K562 (cell line): ENCODE data around the gene NFS1. TPM values are rescaled to one million over a fixed set of nuclear protein-coding genes. Genes with fewer than 3 reads are reported as not detected.
A peak's percentile ranks its signal among the peaks of the same experiment; 100 is the strongest.

Experiments
- ATAC-seq: fragments of 200-7000 bp; cut with Tn5 transposase; 3 replicates; pipeline ENCODE4 v1.9.1; 2020; ENCODE audit warnings: moderate library complexity
- BruUV-seq: library from RNA; stranded (reverse); fragments of 400-500 nt; replicated peaks from 2 replicates; lab custom pipeline; 2021; lab: Mats Ljungman, UMichigan
- CTCF ChIA-PET: fragments of 300-600 bp; formaldehyde crosslinking; extraction: SDS; loops from one replicate; lab custom pipeline; 2021; ENCODE audit warnings: low intra/inter-chr PET ratio; lab: Yijun Ruan, JAX
- POLR2A ChIA-PET: fragments of 300-600, 350-650 bp; sonication (Branson Sonifier 250); formaldehyde crosslinking; extraction: SDS; loops from one replicate; lab custom pipeline; 2021; ENCODE audit warnings: antibody characterized with exemption, inconsistent platforms; lab: Yijun Ruan, JAX
- DNase-seq, 4 experiments: peaks; one replicate each; pipeline versions ENCODE4 v3.0.0 to v3.0.0-alpha.2; 2011 to 2018; ENCODE audit warnings: low spot score in 3 of 4, mixed read lengths in 3 of 4; ENCODE audit errors: extremely low read depth in 1 of 4
- FAIRE-seq: peaks from 2 replicates; lab custom pipeline; 2011; peaks lifted over from hg19 to GRCh38; lab: Jason Lieb, UNC
- H2AFZ ChIP-seq: 2 replicates; pipeline ENCODE4 v1.6.0; 2011; ENCODE audit warnings: low read depth, low read length, control low read depth, inconsistent platforms
- H3K27ac ChIP-seq: fragments of 200-600 bp; 3 replicates; pipeline ENCODE4 v1.8.0; 2011; ENCODE audit warnings: low read depth, mild to moderate bottlenecking, control low read depth, inconsistent platforms, low read length, moderate library complexity, mixed read lengths; ENCODE audit errors: extremely low read depth
- H3K27me3 ChIP-seq, 2 experiments: fragments of 300-600 bp in 1 of 2; 2 replicates in 1 of 2; 3 replicates in 1 of 2; pipeline versions ENCODE4 v1.6.0 to v1.8.0; 2011; ENCODE audit warnings: inconsistent platforms in 2 of 2, low read length in 2 of 2, mild to moderate bottlenecking in 1 of 2, mixed read lengths in 1 of 2, moderate library complexity in 1 of 2; ENCODE audit not compliant: control insufficient read depth in 2 of 2, insufficient read depth in 2 of 2
- H3K36me3 ChIP-seq: fragments of 300-600 bp; 3 replicates; pipeline ENCODE4 v1.8.0; 2011; ENCODE audit warnings: mild to moderate bottlenecking, low read length, inconsistent platforms; ENCODE audit not compliant: control insufficient read depth, insufficient read depth
- H3K4me1 ChIP-seq, 2 experiments: fragments of 200-600 bp in 1 of 2; replicated peaks in 1 of 2; 2 replicates in 1 of 2; 3 replicates in 1 of 2; pipeline versions ENCODE4 v1.5.1 to v1.8.0; 2011; ENCODE audit warnings: inconsistent platforms in 2 of 2, low read length in 2 of 2, mild to moderate bottlenecking in 1 of 2, mixed read lengths in 1 of 2, moderate library complexity in 1 of 2; ENCODE audit not compliant: control insufficient read depth in 2 of 2, insufficient read depth in 2 of 2
- H3K4me2 ChIP-seq: 2 replicates; pipeline ENCODE4 v1.6.1; 2011; ENCODE audit warnings: low read length, control low read depth, inconsistent platforms, mixed read lengths; ENCODE audit not compliant: insufficient read depth
- H3K4me3 ChIP-seq: fragments of 200-600 bp; sonication (generic), shearing (Covaris generic); 2 replicates; pipeline ENCODE4 v1.5.1; 2016; ENCODE audit warnings: control low read depth, inconsistent platforms
- H3K79me2 ChIP-seq: fragments of 200-600 bp; 3 replicates; pipeline ENCODE4 v1.8.0; 2011; ENCODE audit warnings: low read length, inconsistent platforms; ENCODE audit not compliant: control insufficient read depth, insufficient read depth
- H3K9ac ChIP-seq, 2 experiments: 2 replicates each; pipeline versions ENCODE4 v1.6.0 to v1.6.1; 2011; ENCODE audit warnings: low read depth in 2 of 2, low read length in 2 of 2, control low read depth in 1 of 2, inconsistent platforms in 1 of 2, mild to moderate bottlenecking in 1 of 2, mixed read lengths in 1 of 2; ENCODE audit not compliant: insufficient read depth in 1 of 2
- H3K9me1 ChIP-seq: one replicate; pipeline ENCODE4 v1.6.0; 2011; ENCODE audit warnings: inconsistent platforms, mild to moderate bottlenecking, low read length, moderate library complexity; ENCODE audit not compliant: control insufficient read depth, insufficient read depth
- H3K9me3 ChIP-seq: replicated peaks from 2 replicates; pipeline ENCODE4 v1.5.1; 2011; ENCODE audit warnings: low read depth, low read length, inconsistent platforms; ENCODE audit not compliant: control insufficient read depth, insufficient read depth
- H4K20me1 ChIP-seq: replicated peaks from 2 replicates; pipeline ENCODE4 v1.6.1; 2011; ENCODE audit warnings: low read length, inconsistent platforms, mixed read lengths; ENCODE audit not compliant: control insufficient read depth, insufficient read depth
- KDM1A ChIP-seq, 2 experiments: fragments of 450-650 bp; IDR thresholded peaks; 2 replicates each; pipeline ENCODE4 v1.6.1; 2016; ENCODE audit warnings: mild to moderate bottlenecking in 2 of 2
- TEAD2 ChIP-seq: fragments of 450-650 bp; IDR thresholded peaks from 2 replicates; pipeline ENCODE4 v1.6.1; 2016; ENCODE audit warnings: missing genetic modification characterization, control low read depth, missing compliant biosample characterization
- ZNF592 ChIP-seq: fragments of 450-650 bp; IDR thresholded peaks from 2 replicates; pipeline ENCODE4 v1.6.1; 2017; ENCODE audit warnings: antibody characterized with exemption, mild to moderate bottlenecking
- WGBS: fragments of 100-300 bp; shearing (Covaris generic); methylation state at CpG from one replicate; pipeline ENCODE4 v1.1.6; 2016; ENCODE audit warnings: low coverage, mixed read lengths; ENCODE audit not compliant: insufficient coverage; ENCODE audit errors: missing lambda C conversion rate; 5-methylcytosine and 5-hydroxymethylcytosine counted together
- in situ Hi-C: fragments of 300-500 bp; cut with MboI; formaldehyde crosslinking; loops from 4 replicates; pipeline ENCODE4 v1.15.0; 2018; ENCODE audit warnings: inconsistent platforms, mixed read lengths
- intact Hi-C: fragments of 100-400 bp; cut with micrococcal nuclease; formaldehyde crosslinking; loops from 2 replicates; pipeline ENCODE4 v1.14.2; 2022
- polyA plus RNA-seq, 8 experiments: library from polyadenylated mRNA; depleted of rRNA in 4 of 8; stranded (reverse) in 5 of 8; unstranded in 3 of 8; fragments of >200 nt; fragmentation: Nextera tagmentation in 2 of 8; fragmentation: Illumina TruSeq in 1 of 8; extraction: Ambion mirVana in 2 of 8; extraction: Trizol in 1 of 8; gene quantifications; 2 replicates each; pipeline versions ENCODE4 v1.2.1 to v1.2.3, GENCODE V29; 2011 to 2014; ENCODE audit warnings: inconsistent platforms in 1 of 8, missing spikeins in 1 of 8
- total RNA-seq, 7 experiments: library from RNA; depleted of rRNA in 6 of 7; stranded (reverse); fragments of >200 nt in 6 of 7; fragmentation: Illumina TruSeq in 2 of 7; extraction: Trizol in 2 of 7; gene quantifications; 2 replicates each; pipeline versions ENCODE4 v1.2.1 to v1.2.3, GENCODE V29; 2011 to 2021; ENCODE audit warnings: low replicate concordance in 1 of 7

NFS1 gene
- total and polyA plus RNA-seq, 9 of the 15 experiments (the other 6 are each of a cell fraction or from before 2014, with no cell fraction given) = 11.5 to 84.8 (median 47.1) TPM

DNA sequence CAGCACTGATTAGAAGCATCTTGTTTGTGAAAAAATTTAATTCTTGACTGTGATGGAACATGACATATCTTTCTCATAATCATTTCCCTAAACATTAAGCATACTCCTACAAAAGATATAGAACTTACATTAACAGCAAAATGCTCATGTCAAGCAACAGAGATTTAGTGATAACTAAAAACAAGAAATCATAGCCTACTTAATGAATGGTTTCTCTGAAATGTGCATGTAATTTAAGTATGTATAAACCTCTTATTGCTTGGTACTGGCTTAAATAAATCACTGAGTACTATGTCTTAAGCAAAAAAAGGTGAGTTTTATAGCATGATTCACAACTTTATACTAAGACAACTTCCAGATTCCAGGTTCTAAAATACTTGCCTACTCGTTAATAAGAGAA lies 9.3 kb upstream of the NFS1 start:
- H2AFZ ChIP-seq = no peak overlapping the region
- in situ Hi-C loops (no loop called here), intact Hi-C loops (no loop called here)
- H3K4me2 ChIP-seq = no peak overlapping the region
- no peaks in the 10 kb centered on the region; the same call in 1 of the 2 replicates for H4K20me1 ChIP-seq
- BruUV-seq = no TSS peak
- H3K4me3 ChIP-seq = no peak overlapping the region
- no peaks in the 10 kb centered on the region for H3K4me1 ChIP-seq
- ATAC-seq = no peak
- no peaks in the 10 kb centered on the region for H3K9me3 ChIP-seq
- DNase-seq = no peak
- no peak overlapping the region for H3K27ac ChIP-seq
- H3K79me2 ChIP-seq = peaks cover 46% of the 10 kb centered on the region
- H3K9ac ChIP-seq = no peak overlapping the region
- H3K9me1 ChIP-seq = no peaks in the 10 kb centered on the region
- ChIA-PET CTCF (no interaction called here), POLR2A (interaction anchor here (0.9 to 12.6 kb wide), 4 partner anchors 9 to 34 kb away, joined by 3 to 102 read pairs (median 8); partner anchors contain the start of genes NFS1, RBM39 and ROMO1)
- TF ChIP-seq ZNF592 = no peak
- no peak for TF ChIP-seq TEAD2 (tag)
- TF ChIP-seq KDM1A (IDR thresholded peaks at IDR 0.05) = 0 out of 4 replicates have a peak, but pooled peaks of 1 of the 2 experiments have one; percentile 25
- H3K27me3 ChIP-seq = no peaks in the 10 kb centered on the region
- no peak for FAIRE-seq
- H3K36me3 ChIP-seq = peaks cover 97% of the 10 kb centered on the region
- WGBS = 76% methylated on average over 1 of the region's 1 CpG
